GDM1 (cell line): ENCODE measurements around the gene TIMM10B.
"Not testable (repeated sequence)": the region's sequence is repeated elsewhere in the genome, so short reads cannot be mapped to it uniquely, and the experiment has no call there.

Source experiments
- DNase-seq: peaks from one replicate; lab custom pipeline; 2025; lab: John Stamatoyannopoulos, UW

Gene TIMM10B

GRCh38 chr11:6516865-6517264 lies 35.6 kb downstream of the TIMM10B start:
- DNase-seq = no peak

DNA sequence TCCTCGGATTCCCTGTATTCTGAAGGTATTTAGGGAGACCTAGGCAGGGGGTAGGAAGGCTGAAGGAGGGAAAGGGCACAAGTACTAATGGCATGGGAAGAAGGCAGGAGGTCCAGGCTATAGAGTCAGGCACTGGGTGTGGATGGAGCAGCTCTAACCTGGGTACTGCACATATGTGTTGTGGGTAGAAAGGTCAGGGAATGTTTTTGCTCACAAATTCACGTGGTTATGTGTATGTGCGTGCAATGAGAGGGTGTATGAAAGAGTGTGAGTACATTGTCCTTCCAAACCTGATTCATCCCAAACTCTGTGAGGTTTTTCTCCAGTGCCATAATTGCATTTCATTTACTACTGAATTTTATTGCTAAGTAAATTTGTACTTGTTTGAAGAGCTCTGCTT lies 39.0 kb downstream of the TIMM10B start:
- no peak for DNase-seq

DNA sequence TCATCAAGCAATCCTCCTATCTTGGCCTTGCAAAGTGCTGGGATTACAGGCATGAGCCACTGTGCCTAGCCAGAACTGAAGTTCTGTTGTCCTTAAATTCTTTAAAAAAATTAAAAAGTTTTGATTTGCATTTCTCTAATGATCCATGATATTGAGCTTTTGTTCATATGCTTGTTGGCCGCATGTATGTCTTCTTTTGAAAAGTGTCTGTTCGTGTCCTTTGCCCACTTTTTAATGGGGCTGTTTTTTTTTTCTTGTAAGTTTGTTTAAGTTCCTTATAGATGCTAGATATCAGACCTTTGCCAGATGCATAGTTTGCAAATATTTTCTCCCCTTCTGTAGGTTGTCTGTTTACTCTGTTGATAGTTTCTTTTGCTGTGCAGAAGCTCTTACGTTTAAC lies 40.6 kb downstream of the TIMM10B start:
- not testable (repeated sequence) for DNase-seq

DNA sequence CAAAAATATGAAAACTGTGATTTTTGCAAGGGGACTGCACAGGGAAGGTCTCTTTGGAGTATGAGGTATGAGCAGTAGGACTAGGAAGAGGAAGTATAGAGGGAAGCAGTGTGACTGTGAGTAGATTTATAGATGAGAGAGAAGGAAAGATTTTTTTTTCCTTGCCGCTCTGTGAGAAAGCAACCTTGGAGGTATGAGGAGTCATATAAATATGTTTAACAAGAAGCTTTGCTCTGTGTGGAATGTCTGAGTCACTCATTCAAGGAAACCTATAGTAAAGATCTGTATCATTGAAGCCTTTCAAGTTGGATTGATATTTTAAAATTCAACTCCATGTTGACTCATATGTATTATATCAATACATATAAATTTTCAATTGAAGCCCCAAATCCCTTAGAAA lies 42.0 kb downstream of the TIMM10B start:
- no peak for DNase-seq

- DNase-seq = no peak
These were observed 45.3 kb downstream of the TIMM10B start for GRCh38 chr11:6526411-6527135.

- DNase-seq = no peak
These were observed 48.0 kb downstream of the TIMM10B start for GRCh38 chr11:6529266-6529665.

- DNase-seq = no peak
These were observed 49.5 kb downstream of the TIMM10B start for GRCh38 chr11:6530848-6531247.

- no peak for DNase-seq
These were observed 50.0 kb downstream of the TIMM10B start for GRCh38 chr11:6531267-6531752.
